ENCODE measurements around the gene RAD51B. TPM values are rescaled to one million over a fixed set of nuclear protein-coding genes. Genes with fewer than 3 reads are reported as not detected.

RAD51B gene
- total RNA-seq, 6 donors from 2014 or later: 10.6 to 63.9 (median 18.4) TPM

- 43 to 55% methylated on average over 6 of the region's 6 CpGs for WGBS, 2 donors
- Histone ChIP-seq H3K36me3 (no peaks in the 10 kb centered on the region), H3K27me3 (no peaks in the 10 kb centered on the region), H3K9me3 (no peaks in the 10 kb centered on the region), H3K27ac (peak overlapping the region; percentile 28 to 84 (median 74)), H3K4me3 (no peak overlapping the region), H3K4me1 (peaks cover 34 to 42% (median 39%) of the 10 kb centered on the region in 4 donors)
- TF ChIP-seq EP300 (IDR thresholded peaks at IDR 0.05) (peak in 1 of 4 donors; percentile 2), CTCF (IDR thresholded peaks at IDR 0.05) (no peak), POLR2AphosphoS5 (IDR thresholded peaks at IDR 0.05) (peak; percentile 56 to 74), POLR2A (IDR thresholded peaks at IDR 0.05) (no peak)
- ATAC-seq (ENCODE audit: low FRiP score in 2 of 2) (peak; percentile 3 to 46), DNase-seq (peak in 1 of 2 donors; percentile 65)
Measured at GRCh38 chr14:68734231-68734732, 914.7 kb downstream of the RAD51B start.

GRCh38 chr14:68735856-68736255, 916.3 kb downstream of the RAD51B start:
- H3K9me3 ChIP-seq: no peaks in the 10 kb centered on the region
- H3K36me3 ChIP-seq: no peaks in the 10 kb centered on the region
- TF ChIP-seq POLR2AphosphoS5 (IDR thresholded peaks at IDR 0.05) (no peak), EP300 (IDR thresholded peaks at IDR 0.05) (no peak), CTCF (IDR thresholded peaks at IDR 0.05) (no peak), POLR2A (IDR thresholded peaks at IDR 0.05) (no peak)
- WGBS, 2 donors: 60 to 63% methylated on average over 4 of the region's 4 CpGs
- no peak for DNase-seq
- peak overlapping the region; percentile 11 to 77 (median 50) for H3K27ac ChIP-seq
- no peak overlapping the region for H3K4me3 ChIP-seq
- H3K4me1 ChIP-seq: peaks cover 34 to 38% (median 35%) of the 10 kb centered on the region in 4 donors
- ATAC-seq (ENCODE audit: low FRiP score in 2 of 2): no peak
- H3K27me3 ChIP-seq: no peaks in the 10 kb centered on the region

GRCh38 chr14:68736471-68736871, 916.9 kb downstream of the RAD51B start:
- DNase-seq (peak in 1 of 2 donors; percentile 9), ATAC-seq (ENCODE audit: low FRiP score in 2 of 2) (peak in 1 of 2 donors; percentile 31)
- no peaks in the 10 kb centered on the region for H3K36me3 ChIP-seq
- 51 to 54% methylated on average over 7 of the region's 7 CpGs for WGBS, 2 donors
- peaks cover 34 to 38% (median 35%) of the 10 kb centered on the region in 4 donors for H3K4me1 ChIP-seq
- H3K27me3 ChIP-seq: no peaks in the 10 kb centered on the region
- TF ChIP-seq POLR2AphosphoS5 (IDR thresholded peaks at IDR 0.05) (no peak), EP300 (IDR thresholded peaks at IDR 0.05) (no peak), POLR2A (IDR thresholded peaks at IDR 0.05) (no peak), CTCF (IDR thresholded peaks at IDR 0.05) (no peak)
- H3K9me3 ChIP-seq: no peaks in the 10 kb centered on the region
- peak overlapping the region; percentile 11 to 77 (median 50) for H3K27ac ChIP-seq
- no peak overlapping the region for H3K4me3 ChIP-seq

GRCh38 chr14:68737086-68737485, 917.5 kb downstream of the RAD51B start:
- Histone ChIP-seq H3K9me3 (no peaks in the 10 kb centered on the region), H3K27ac (peak overlapping the region in 2 of 4 donors; percentile 45 to 77), H3K36me3 (no peaks in the 10 kb centered on the region), H3K4me1 (peaks cover 34 to 38% (median 35%) of the 10 kb centered on the region in 4 donors), H3K4me3 (no peak overlapping the region), H3K27me3 (no peaks in the 10 kb centered on the region)
- no peak for DNase-seq
- WGBS, 2 donors: 82 to 88% methylated on average over 1 of the region's 1 CpG
- no peak for TF ChIP-seq POLR2A (IDR thresholded peaks at IDR 0.05)
- no peak for TF ChIP-seq CTCF (IDR thresholded peaks at IDR 0.05)
- no peak for TF ChIP-seq EP300 (IDR thresholded peaks at IDR 0.05)
- no peak for TF ChIP-seq POLR2AphosphoS5 (IDR thresholded peaks at IDR 0.05)
- ATAC-seq (ENCODE audit: low FRiP score in 2 of 2): no peak

- Histone ChIP-seq H3K4me3 (no peak overlapping the region), H3K36me3 (no peaks in the 10 kb centered on the region), H3K9me3 (no peaks in the 10 kb centered on the region), H3K27ac (no peak overlapping the region), H3K4me1 (peaks cover 31 to 34% (median 32%) of the 10 kb centered on the region in 4 donors), H3K27me3 (no peaks in the 10 kb centered on the region)
- WGBS, 2 donors: 96 to 97% methylated on average over 4 of the region's 4 CpGs
- no peak for ATAC-seq (ENCODE audit: low FRiP score in 2 of 2)
- TF ChIP-seq POLR2A (IDR thresholded peaks at IDR 0.05) (no peak), CTCF (IDR thresholded peaks at IDR 0.05) (no peak), EP300 (IDR thresholded peaks at IDR 0.05) (no peak), POLR2AphosphoS5 (IDR thresholded peaks at IDR 0.05) (no peak)
- DNase-seq: no peak
Measured at GRCh38 chr14:68738559-68738958, 919.0 kb downstream of the RAD51B start.

All from upper lobe of left lung (tissue), 6 donors.